Midbrain (tissue), 1 donor: ENCODE measurements around the gene SLC34A1.

Experiments
- DNase-seq: peaks from one replicate; lab custom pipeline; 2025; lab: John Stamatoyannopoulos, UW

Gene SLC34A1

DNA sequence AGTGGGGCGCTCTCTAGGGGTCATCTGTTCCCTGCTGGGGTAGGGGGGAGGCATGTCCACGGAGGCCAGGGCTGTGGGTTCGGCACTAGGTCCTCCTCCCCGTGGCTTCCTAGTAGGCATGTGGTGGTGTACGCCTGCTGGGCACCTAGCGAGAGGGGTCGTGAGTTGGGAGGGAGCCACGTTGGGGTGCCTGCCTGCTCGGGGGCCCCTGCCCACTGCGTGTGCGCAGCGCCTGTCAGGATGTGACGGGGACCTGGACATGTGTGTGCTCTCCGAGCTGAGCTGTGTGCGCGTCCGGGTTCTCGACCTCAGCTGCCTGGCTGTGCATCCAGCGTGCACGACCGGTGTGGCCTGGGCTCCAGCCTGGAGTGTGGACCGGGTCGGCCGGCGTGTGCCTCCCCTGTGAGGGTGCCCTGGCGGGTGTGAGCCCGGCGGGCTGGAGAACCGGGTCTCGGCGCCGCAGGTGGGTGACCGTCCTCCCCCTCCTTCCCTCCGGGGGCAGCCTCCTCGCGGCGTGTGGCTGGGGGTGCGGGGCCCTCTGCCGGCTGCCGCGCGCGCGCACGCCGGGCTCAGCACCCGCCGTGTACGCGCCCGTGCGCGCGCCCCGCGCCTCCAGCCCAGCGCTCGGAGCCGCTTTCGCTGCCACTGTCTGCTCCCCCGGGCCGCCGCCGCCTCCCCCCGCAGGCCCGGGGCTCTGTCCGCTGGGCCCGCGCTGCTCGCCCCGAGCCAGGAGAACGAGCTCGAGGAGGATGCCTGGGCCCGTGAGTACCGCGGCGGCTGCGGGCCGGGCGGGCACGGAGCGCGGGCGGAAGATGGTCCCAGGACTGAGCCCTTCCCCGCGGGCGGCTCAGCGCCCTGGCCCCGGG lies 62.2 kb downstream of the SLC34A1 start, which contains the start of gene PRR7:
TSS of gene PRR7 (plus strand) at position 615 of the 866 bp plus-strand sequence. CDS start 8,254 bp downstream, outside the sequence.
- DNase-seq: peak; percentile 78

DNA sequence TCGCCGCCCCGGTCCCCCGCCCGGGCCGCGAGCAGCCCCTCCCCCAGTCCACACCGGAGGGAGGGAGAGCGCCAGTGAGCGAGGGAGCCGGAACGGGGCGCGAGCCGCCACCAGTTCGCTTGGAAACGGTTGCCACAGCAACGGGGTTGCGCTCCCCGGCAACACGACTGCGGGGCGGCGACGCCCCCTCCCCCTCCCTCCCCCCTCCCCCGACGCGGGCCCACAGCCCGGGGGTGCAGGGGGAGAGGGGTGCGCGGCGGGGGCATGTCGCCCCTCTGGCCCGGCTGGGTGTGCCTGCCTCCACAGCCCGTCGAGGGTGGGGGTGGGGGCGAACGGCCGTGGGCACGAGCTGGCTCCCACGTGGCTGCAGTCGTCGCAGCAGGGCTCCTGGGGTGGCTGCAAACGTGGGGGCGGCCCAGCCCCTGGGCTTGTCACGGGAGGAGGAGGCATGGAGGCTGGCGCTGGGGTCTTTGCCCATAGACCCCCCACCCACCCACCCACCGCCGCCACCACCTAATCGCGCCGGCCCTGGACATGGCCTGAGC lies 62.9 kb downstream of the SLC34A1 start:
- DNase-seq: peak; percentile 74

DNA sequence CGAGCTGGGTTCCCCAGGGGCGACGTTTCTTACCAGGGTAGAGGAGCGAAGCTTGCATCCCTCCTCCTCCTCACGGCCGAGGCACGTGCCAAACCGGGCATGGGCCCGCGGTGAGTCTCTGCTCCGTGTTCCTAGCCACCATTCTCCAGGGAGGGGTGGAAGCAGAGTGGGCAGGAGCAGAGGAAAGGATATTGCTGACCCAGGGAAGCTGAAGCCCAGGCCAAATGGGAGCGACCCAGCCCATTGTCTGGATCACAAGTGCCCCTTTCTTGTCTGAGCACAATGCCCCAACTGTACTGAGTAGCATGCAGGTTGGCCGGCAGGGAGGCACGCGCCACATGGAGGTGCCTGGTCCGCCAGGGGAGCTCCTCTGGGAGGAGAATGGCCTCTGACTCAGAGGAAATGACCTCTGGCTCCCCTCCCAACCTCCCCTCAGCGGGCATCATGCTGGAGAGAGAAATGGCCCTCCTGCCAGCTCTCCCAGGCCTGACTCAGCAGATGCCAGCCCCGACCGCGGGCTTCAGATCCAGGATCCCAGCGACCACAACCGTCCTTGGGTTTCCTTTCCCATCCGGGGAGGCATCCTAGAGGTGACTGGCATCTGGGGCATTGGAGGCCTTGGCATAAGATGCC lies 63.5 kb downstream of the SLC34A1 start:
- peak; percentile 89 for DNase-seq
